Calu3 (cell line): ENCODE measurements around the gene RFT1. TPM values are rescaled to one million over a fixed set of nuclear protein-coding genes. Genes with fewer than 3 reads are reported as not detected.

ENCODE experiments used
- BruUV-seq: library from RNA; stranded (reverse); fragments of 400-500 nt; replicated peaks from 2 replicates; lab custom pipeline; 2021; lab: Mats Ljungman, UMichigan
- CTCF ChIA-PET: fragments of 300-600 bp; sonication (Branson Sonifier 250); formaldehyde crosslinking; loops from one replicate; lab custom pipeline; 2022; ENCODE audit warnings: antibody characterized with exemption; lab: Charles Lee
- DNase-seq: peaks from one replicate; pipeline ENCODE4 v3.0.0; 2022
- H3K27ac Mint-ChIP-seq: one replicate; pipeline ENCODE4 v1.8.0; 2022; ENCODE audit warnings: mixed read lengths; ENCODE audit not compliant: unreplicated experiment
- H3K27me3 Mint-ChIP-seq: one replicate; pipeline ENCODE4 v1.8.0; 2022; ENCODE audit warnings: mixed read lengths; ENCODE audit not compliant: unreplicated experiment
- H3K36me3 Mint-ChIP-seq: one replicate; pipeline ENCODE4 v1.8.0; 2022; ENCODE audit warnings: mild to moderate bottlenecking, moderate library complexity, mixed read lengths; ENCODE audit not compliant: insufficient read depth, unreplicated experiment
- H3K4me1 Mint-ChIP-seq: one replicate; pipeline ENCODE4 v1.8.0; 2022; ENCODE audit warnings: mild to moderate bottlenecking, low read depth, mixed read lengths; ENCODE audit not compliant: unreplicated experiment
- H3K4me3 Mint-ChIP-seq: one replicate; pipeline ENCODE4 v1.8.0; 2022; ENCODE audit warnings: mild to moderate bottlenecking, low read depth, moderate library complexity, mixed read lengths; ENCODE audit not compliant: unreplicated experiment
- H3K9me3 Mint-ChIP-seq: one replicate; pipeline ENCODE4 v1.8.0; 2022; ENCODE audit warnings: low read depth, mixed read lengths; ENCODE audit not compliant: unreplicated experiment
- intact Hi-C: fragments of 100-400 bp; cut with micrococcal nuclease; formaldehyde crosslinking; loops from one replicate; pipeline ENCODE4 v1.10.0; 2022; ENCODE audit not compliant: unreplicated experiment
- total RNA-seq: library from RNA; stranded (reverse); gene quantifications from 2 replicates; pipeline ENCODE4 v1.2.3, GENCODE V29; 2022
- TF ChIP-seq, protein P1 (sequence below): fragments of 200-600 bp; IDR thresholded peaks from one replicate; pipeline ENCODE4 v1.8.0; 2022; ENCODE audit warnings: antibody characterized with exemption; ENCODE audit not compliant: unreplicated experiment

Gene RFT1
- total RNA-seq, 1 experiment from 2014 or later = 35.0 TPM

DNA sequence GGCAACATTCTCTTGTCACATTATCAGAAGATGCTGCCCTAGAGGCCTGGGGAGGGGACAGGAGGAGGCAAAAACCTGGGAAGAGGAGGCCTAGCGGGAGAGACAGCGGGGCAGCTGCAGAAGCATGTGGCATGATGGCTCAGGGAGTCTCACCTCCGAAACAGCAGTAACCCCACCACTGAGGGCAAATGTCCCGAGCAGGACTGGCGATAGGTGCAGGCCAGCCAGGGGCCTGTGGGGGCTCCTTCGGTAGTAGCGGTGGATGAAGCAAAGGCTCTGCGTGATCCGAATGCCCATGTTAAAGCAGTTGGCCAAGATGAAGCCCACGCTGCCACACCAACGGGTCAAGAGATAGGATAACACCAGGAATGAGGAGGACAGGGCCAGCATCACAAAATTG lies 38.0 kb downstream of the RFT1 start:
- Mint-ChIP-seq H3K4me3 (no peak overlapping the region), H3K4me1 (no peaks in the 10 kb centered on the region), H3K27ac (no peak overlapping the region), H3K36me3 (peaks cover 25% of the 10 kb centered on the region), H3K9me3 (no peaks in the 10 kb centered on the region), H3K27me3 (no peaks in the 10 kb centered on the region)
- TF ChIP-seq, protein P1, sequence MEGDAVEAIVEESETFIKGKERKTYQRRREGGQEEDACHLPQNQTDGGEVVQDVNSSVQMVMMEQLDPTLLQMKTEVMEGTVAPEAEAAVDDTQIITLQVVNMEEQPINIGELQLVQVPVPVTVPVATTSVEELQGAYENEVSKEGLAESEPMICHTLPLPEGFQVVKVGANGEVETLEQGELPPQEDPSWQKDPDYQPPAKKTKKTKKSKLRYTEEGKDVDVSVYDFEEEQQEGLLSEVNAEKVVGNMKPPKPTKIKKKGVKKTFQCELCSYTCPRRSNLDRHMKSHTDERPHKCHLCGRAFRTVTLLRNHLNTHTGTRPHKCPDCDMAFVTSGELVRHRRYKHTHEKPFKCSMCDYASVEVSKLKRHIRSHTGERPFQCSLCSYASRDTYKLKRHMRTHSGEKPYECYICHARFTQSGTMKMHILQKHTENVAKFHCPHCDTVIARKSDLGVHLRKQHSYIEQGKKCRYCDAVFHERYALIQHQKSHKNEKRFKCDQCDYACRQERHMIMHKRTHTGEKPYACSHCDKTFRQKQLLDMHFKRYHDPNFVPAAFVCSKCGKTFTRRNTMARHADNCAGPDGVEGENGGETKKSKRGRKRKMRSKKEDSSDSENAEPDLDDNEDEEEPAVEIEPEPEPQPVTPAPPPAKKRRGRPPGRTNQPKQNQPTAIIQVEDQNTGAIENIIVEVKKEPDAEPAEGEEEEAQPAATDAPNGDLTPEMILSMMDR = no peak
- no peak for DNase-seq
- CTCF ChIA-PET = no interaction called here
- BruUV-seq = no TSS peak
- intact Hi-C loops = no loop called here

DNA sequence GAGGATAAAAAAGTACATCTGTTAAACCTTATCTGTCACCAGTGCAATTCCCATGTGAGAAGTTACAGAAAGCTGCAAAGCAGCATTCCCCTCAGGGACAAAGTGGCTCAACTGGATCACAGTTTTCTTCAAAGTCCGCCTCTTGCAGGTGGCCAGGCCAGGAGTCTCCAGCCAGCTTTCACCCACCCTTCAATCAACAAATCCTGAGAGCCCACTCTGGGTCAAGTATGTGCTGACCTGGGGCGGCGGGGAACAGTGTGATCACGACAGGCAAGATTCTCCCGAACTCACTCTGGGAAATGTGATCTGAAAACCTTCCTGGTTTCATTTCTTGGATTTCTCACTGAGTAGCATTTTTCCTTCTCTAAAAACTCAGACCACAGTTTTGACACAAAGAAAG lies 39.2 kb downstream of the RFT1 start:
- CTCF ChIA-PET = interaction anchor here (0.6 kb wide), 1 partner anchor 275 kb away, joined by 5 read pairs; no protein-coding TSS in a partner anchor

GRCh38 chr3:53089511-53089910 lies 40.7 kb downstream of the RFT1 start:
- no peaks in the 10 kb centered on the region for H3K27me3 Mint-ChIP-seq
- no peaks in the 10 kb centered on the region for H3K4me1 Mint-ChIP-seq
- TF ChIP-seq, protein P1 = no peak
- no peaks in the 10 kb centered on the region for H3K9me3 Mint-ChIP-seq
- no peak overlapping the region for H3K27ac Mint-ChIP-seq
- no peak overlapping the region for H3K4me3 Mint-ChIP-seq
- BruUV-seq = no TSS peak
- peaks cover 23% of the 10 kb centered on the region for H3K36me3 Mint-ChIP-seq
- no peak for DNase-seq
- CTCF ChIA-PET = no interaction called here
- intact Hi-C loops = no loop called here

More for the DNA sequence above, 39.2 kb downstream of the RFT1 start:
- H3K4me3 Mint-ChIP-seq = no peak overlapping the region
- no peak overlapping the region for H3K27ac Mint-ChIP-seq
- H3K9me3 Mint-ChIP-seq = no peaks in the 10 kb centered on the region
- no peak for DNase-seq
- no peaks in the 10 kb centered on the region for H3K27me3 Mint-ChIP-seq
- H3K36me3 Mint-ChIP-seq = peaks cover 29% of the 10 kb centered on the region
- TF ChIP-seq, protein P1 = no peak
- intact Hi-C loops = no loop called here
- no TSS peak for BruUV-seq
- H3K4me1 Mint-ChIP-seq = no peaks in the 10 kb centered on the region

DNA sequence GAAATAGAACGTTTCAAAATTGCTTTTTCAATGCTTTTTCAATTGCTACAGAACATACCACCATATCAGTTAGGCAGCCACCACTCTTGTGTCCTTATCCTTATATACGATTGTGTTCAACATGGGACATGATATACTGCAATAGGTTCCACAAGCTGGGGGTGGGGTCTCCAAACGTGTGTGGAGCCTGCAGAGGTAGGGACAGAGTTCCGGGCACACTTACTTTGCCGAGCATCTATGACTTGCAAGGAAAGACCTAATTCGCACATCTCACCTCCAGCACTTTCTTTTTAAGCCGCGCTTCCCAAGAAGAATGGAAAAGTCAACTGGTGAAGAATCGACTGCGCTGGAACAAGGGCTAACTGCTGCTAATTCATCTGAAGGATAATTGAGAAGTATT lies 44.8 kb downstream of the RFT1 start:
- Mint-ChIP-seq H3K27me3 (no peaks in the 10 kb centered on the region), H3K27ac (no peak overlapping the region), H3K9me3 (no peaks in the 10 kb centered on the region), H3K4me1 (no peaks in the 10 kb centered on the region), H3K4me3 (no peak overlapping the region), H3K36me3 (peaks cover 23% of the 10 kb centered on the region)
- no TSS peak for BruUV-seq
- CTCF ChIA-PET = no interaction called here
- intact Hi-C loops = no loop called here
- DNase-seq = no peak
- TF ChIP-seq, protein P1 = no peak
